Natural killer cell (primary cell): Measurements from ENCODE around the gene CCNT1. TPM values are rescaled to one million over a fixed set of nuclear protein-coding genes. Genes with fewer than 3 reads are reported as not detected.

Experiments
- ATAC-seq, 3 donors: fragments of 150-1000 bp in 2 of 3; fragments of 200-7000 bp in 1 of 3; cut with Tn5 transposase; 1 replicate in 1 of 3; 2 replicates in 2 of 3; pipeline ENCODE4 v1.10.0; 2021; ENCODE audit warnings: mild to moderate bottlenecking in 2 of 3, moderate library complexity in 2 of 3
- DNase-seq, 2 donors: peaks; one replicate each; pipeline versions ENCODE4 v3.0.0 to v3.0.0-alpha.2; 2013 to 2021; ENCODE audit warnings: mixed read lengths in 1 of 2
- H3K27ac ChIP-seq: one replicate; pipeline ENCODE4 v1.5.1; 2013; ENCODE audit warnings: mild to moderate bottlenecking, low read length
- H3K27me3 ChIP-seq: one replicate; pipeline ENCODE4 v1.6.1; 2013; ENCODE audit warnings: low read length; ENCODE audit not compliant: control insufficient read depth, insufficient read depth
- H3K36me3 ChIP-seq: one replicate; pipeline ENCODE4 v1.6.1; 2013; ENCODE audit warnings: low read length; ENCODE audit not compliant: control insufficient read depth, insufficient read depth
- H3K4me1 ChIP-seq: one replicate; pipeline ENCODE4 v1.6.1; 2013; ENCODE audit warnings: low read length; ENCODE audit not compliant: control insufficient read depth, insufficient read depth
- H3K4me3 ChIP-seq: one replicate; pipeline ENCODE4 v1.5.1; 2013; ENCODE audit warnings: low read length
- H3K9me3 ChIP-seq: one replicate; pipeline ENCODE4 v1.6.1; 2013; ENCODE audit warnings: low read length; ENCODE audit not compliant: control insufficient read depth, insufficient read depth
- H3K27ac Mint-ChIP-seq, 2 donors: one replicate each; pipeline ENCODE4 v1.8.0; 2022; ENCODE audit warnings: mild to moderate bottlenecking in 2 of 2, mixed read lengths in 2 of 2, moderate library complexity in 1 of 2
- H3K27me3 Mint-ChIP-seq, 2 donors: one replicate each; pipeline ENCODE4 v1.8.0; 2022; ENCODE audit warnings: low read depth in 2 of 2, mixed read lengths in 2 of 2
- H3K36me3 Mint-ChIP-seq: one replicate; pipeline ENCODE4 v1.8.0; 2022; ENCODE audit warnings: mixed read lengths
- H3K4me1 Mint-ChIP-seq, 2 donors: one replicate each; pipeline ENCODE4 v1.8.0; 2022; ENCODE audit warnings: mixed read lengths in 2 of 2
- H3K4me3 Mint-ChIP-seq: one replicate; pipeline ENCODE4 v1.8.0; 2022; ENCODE audit warnings: mild to moderate bottlenecking, moderate library complexity, mixed read lengths
- H3K9me3 Mint-ChIP-seq, 2 donors: one replicate each; pipeline ENCODE4 v1.8.0; 2022; ENCODE audit warnings: mixed read lengths in 2 of 2
- WGBS: methylation state at CpG from one replicate; pipeline ENCODE4 v1.1.7; 2013; ENCODE audit warnings: missing lambda C conversion rate; ENCODE audit not compliant: insufficient coverage; 5-methylcytosine and 5-hydroxymethylcytosine counted together
- intact Hi-C: fragments of 100-400 bp; cut with micrococcal nuclease; formaldehyde crosslinking; loops from one replicate; pipeline ENCODE4 v1.14.2; 2022
- total RNA-seq, 4 donors: library from RNA; stranded (reverse); fragments of 120-200 nt in 1 of 4; gene quantifications; one replicate each; pipeline versions ENCODE4 v1.2.3 to v1.2.4, GENCODE V29; 2013 to 2022
- TF ChIP-seq, protein P1 (sequence below): fragments of 200-600 bp; IDR thresholded peaks from one replicate; pipeline ENCODE4 v1.8.0; 2022; ENCODE audit warnings: antibody characterized with exemption

CCNT1 gene
- total RNA-seq, result 100 to 1,000 TPM; 119 to 145 (median 120) TPM
- total RNA-seq (2013), result 56.5 TPM

DNA sequence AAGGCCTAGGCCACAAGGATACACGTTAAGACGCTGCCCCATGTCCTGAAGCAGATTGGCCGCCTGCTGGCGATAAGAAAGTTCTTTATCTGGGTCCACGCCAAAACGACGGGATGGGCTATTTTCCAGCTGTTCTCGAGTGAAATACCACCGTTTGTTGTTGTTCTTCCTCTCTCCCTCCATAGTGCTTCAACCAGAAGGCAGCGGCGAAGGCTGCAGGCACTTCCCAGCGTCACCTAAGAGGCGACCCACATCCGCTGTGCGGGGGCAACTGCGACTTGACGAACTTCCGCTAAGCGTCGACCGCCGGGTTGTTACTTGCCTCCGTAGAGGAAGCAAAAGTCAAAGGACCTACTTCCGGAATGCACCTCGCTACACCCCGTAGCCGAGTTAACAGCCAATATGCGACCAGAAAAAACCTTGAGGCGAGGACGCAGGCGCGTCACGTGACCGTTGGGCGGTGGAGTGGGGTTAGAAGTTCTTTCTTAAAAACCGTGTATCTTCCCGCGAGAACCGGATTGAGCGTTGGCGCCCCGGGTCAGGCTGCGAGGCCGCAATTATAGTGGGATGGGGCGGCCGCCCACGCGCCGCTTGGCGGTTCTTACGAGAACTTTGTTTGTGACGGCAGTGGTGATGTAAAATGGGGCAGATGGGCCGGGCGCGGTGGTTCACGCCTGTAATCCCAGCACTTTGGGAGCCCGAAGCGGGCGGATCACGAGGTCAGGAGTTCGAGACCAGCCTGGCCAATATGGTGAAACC is at the start of gene CCNT1:
TSS of gene CCNT1 (minus strand) at position 215 of the 759 bp plus-strand sequence. CDS start at position 183, 32 bp downstream.
- TF ChIP-seq, protein P1, sequence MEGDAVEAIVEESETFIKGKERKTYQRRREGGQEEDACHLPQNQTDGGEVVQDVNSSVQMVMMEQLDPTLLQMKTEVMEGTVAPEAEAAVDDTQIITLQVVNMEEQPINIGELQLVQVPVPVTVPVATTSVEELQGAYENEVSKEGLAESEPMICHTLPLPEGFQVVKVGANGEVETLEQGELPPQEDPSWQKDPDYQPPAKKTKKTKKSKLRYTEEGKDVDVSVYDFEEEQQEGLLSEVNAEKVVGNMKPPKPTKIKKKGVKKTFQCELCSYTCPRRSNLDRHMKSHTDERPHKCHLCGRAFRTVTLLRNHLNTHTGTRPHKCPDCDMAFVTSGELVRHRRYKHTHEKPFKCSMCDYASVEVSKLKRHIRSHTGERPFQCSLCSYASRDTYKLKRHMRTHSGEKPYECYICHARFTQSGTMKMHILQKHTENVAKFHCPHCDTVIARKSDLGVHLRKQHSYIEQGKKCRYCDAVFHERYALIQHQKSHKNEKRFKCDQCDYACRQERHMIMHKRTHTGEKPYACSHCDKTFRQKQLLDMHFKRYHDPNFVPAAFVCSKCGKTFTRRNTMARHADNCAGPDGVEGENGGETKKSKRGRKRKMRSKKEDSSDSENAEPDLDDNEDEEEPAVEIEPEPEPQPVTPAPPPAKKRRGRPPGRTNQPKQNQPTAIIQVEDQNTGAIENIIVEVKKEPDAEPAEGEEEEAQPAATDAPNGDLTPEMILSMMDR, result peak; percentile 12
- H3K27me3 Mint-ChIP-seq, result peaks cover 0 to 5% of the 10 kb centered on the region in 2 donors
- DNase-seq, result peak; percentile 97 to 100
- Histone ChIP-seq H3K27ac (peak within 1 kb of the TSS; percentile 93), H3K27me3 (no peaks in the 10 kb centered on the region), H3K9me3 (peaks cover 8% of the 10 kb centered on the region), H3K36me3 (peaks cover 20% of the 10 kb centered on the region), H3K4me1 (peaks cover 29% of the 10 kb centered on the region), H3K4me3 (peak within 1 kb of the TSS; percentile 69)
- peaks cover 2 to 7% of the 10 kb centered on the region in 2 donors for H3K9me3 Mint-ChIP-seq
- peaks cover 10% of the 10 kb centered on the region for H3K36me3 Mint-ChIP-seq
- H3K4me1 Mint-ChIP-seq, result peaks cover 38 to 40% of the 10 kb centered on the region in 2 donors
- peak; percentile 87 to 95 (median 88) for ATAC-seq
- under 1% methylated on average over 61 of the region's 61 CpGs for WGBS
- H3K4me3 Mint-ChIP-seq, result peak within 1 kb of the TSS; percentile 95
- H3K27ac Mint-ChIP-seq, result peak within 1 kb of the TSS; percentile 94 to 99
- intact Hi-C loops, result loop anchor here (1.0 to 5.0 kb wide), 2 partner anchors 34 to 1009 kb away; partner anchors contain the start of genes KANSL2 and RPAP3

DNA sequence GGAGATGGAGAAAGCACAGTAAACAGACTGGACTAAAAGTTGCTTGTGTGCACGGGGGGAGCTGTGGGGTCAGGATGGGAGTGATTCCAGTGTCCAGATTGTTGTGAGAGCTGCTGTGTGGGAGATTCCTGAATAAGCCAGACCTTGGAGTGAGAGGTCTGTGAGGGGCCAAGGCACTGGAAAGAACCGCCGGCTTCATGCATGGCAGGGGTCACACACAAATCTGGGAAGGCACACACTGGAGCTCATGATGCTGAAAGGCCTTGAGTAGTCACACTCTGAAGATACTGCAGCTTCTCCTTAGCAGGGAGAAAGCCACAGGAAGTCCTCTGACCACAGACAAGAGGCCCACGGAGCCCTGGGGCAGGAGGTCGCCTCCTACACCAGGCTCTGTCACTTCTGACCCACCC is 49.3 kb upstream of the CCNT1 start:
- H3K9me3 ChIP-seq, result no peaks in the 10 kb centered on the region
- no peak for DNase-seq
- 38% methylated on average over 5 of the region's 5 CpGs for WGBS
- TF ChIP-seq, protein P1, result no peak
- H3K27ac ChIP-seq, result peak overlapping the region; percentile 14
- Mint-ChIP-seq H3K27ac (peak overlapping the region; percentile 62 to 81), H3K36me3 (no peaks in the 10 kb centered on the region), H3K9me3 (no peaks in the 10 kb centered on the region), H3K27me3 (no peaks in the 10 kb centered on the region), H3K4me1 (peaks cover 21 to 32% of the 10 kb centered on the region in 2 donors), H3K4me3 (peak overlapping the region; percentile 80)
- H3K27me3 ChIP-seq, result no peaks in the 10 kb centered on the region
- intact Hi-C loops, result no loop called here
- H3K36me3 ChIP-seq, result no peaks in the 10 kb centered on the region
- no peak overlapping the region for H3K4me3 ChIP-seq
- peak; percentile 74 to 95 (median 87) for ATAC-seq
- H3K4me1 ChIP-seq, result peaks cover 26% of the 10 kb centered on the region

DNA sequence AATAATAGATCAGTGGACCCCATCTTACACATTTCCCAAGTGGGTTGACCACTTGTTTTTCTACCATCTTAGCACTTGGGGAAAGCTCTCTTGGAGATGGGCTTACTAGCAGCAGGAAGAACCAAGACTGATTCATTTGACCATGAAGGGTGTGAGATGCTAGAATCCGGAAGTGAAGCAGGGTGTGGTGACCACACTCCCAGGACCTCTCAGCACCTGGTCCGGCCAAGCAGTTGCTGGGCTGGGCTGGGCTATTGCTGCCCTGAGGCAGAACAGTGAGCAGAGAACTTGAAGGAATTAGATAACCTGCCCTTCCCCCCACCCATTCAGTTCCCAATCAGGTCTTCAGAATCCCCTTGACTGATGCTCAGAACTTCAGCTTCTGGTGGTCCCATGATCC is 48.0 kb upstream of the CCNT1 start:
- TF ChIP-seq, protein P1, result no peak
- Mint-ChIP-seq H3K4me1 (peaks cover 21 to 32% of the 10 kb centered on the region in 2 donors), H3K27me3 (no peaks in the 10 kb centered on the region), H3K9me3 (no peaks in the 10 kb centered on the region), H3K4me3 (peak overlapping the region; percentile 50), H3K27ac (no peak overlapping the region), H3K36me3 (no peaks in the 10 kb centered on the region)
- Histone ChIP-seq H3K27me3 (no peaks in the 10 kb centered on the region), H3K36me3 (no peaks in the 10 kb centered on the region), H3K27ac (no peak overlapping the region), H3K9me3 (no peaks in the 10 kb centered on the region), H3K4me3 (no peak overlapping the region), H3K4me1 (peaks cover 26% of the 10 kb centered on the region)
- WGBS, result 54% methylated on average over 2 of the region's 2 CpGs
- no peak for DNase-seq
- intact Hi-C loops, result no loop called here
- no peak for ATAC-seq
